HepG2 (cell line): ENCODE results near the gene DNAJC8. TPM values are rescaled to one million over a fixed set of nuclear protein-coding genes. Genes with fewer than 3 reads are reported as not detected.

Experiments
- ATAC-seq: fragments of 200-7000 bp; cut with Tn5 transposase; 3 replicates; pipeline ENCODE4 v1.9.1; 2020; ENCODE audit warnings: mild to moderate bottlenecking, moderate library complexity
- BruUV-seq: library from RNA; stranded (reverse); fragments of 400-500 nt; replicated peaks from 2 replicates; lab custom pipeline; 2021; lab: Mats Ljungman, UMichigan
- CTCF ChIA-PET: fragments of 300-600 bp; formaldehyde crosslinking; extraction: SDS; loops from one replicate; lab custom pipeline; 2021; ENCODE audit warnings: low total read pairs, inconsistent platforms, low intra/inter-chr PET ratio; lab: Yijun Ruan, JAX
- POLR2A ChIA-PET: fragments of 350-600 bp; sonication (Branson Sonifier 250); formaldehyde crosslinking; loops from one replicate; lab custom pipeline; 2020; ENCODE audit warnings: antibody characterized with exemption, inconsistent platforms; lab: Yijun Ruan, JAX
- DNase-seq: peaks from one replicate; pipeline ENCODE4 v3.0.0-alpha.2; 2015; ENCODE audit warnings: low spot score
- FAIRE-seq: peaks from 3 replicates; lab custom pipeline; 2011; peaks lifted over from hg19 to GRCh38; lab: Jason Lieb, UNC
- H2AFZ ChIP-seq: one replicate; pipeline ENCODE4 v1.6.1; 2011; ENCODE audit warnings: low read length, inconsistent platforms
- H3K27ac ChIP-seq: fragments of 300-600 bp; 3 replicates; pipeline ENCODE4 v1.8.0; 2011; ENCODE audit warnings: mixed run types, mild to moderate bottlenecking, mixed read lengths, low read length, inconsistent platforms; ENCODE audit not compliant: insufficient read depth; ENCODE audit errors: extremely low read length
- H3K27me3 ChIP-seq, 2 experiments: fragments of 200-600 bp in 1 of 2; 2 replicates in 1 of 2; 3 replicates in 1 of 2; pipeline versions ENCODE4 v1.6.0 to v1.8.0; 2011; ENCODE audit warnings: low read length in 2 of 2, mild to moderate bottlenecking in 2 of 2, moderate library complexity in 2 of 2, inconsistent platforms in 1 of 2; ENCODE audit not compliant: insufficient read depth in 2 of 2, control insufficient read depth in 1 of 2
- H3K36me3 ChIP-seq, 2 experiments: fragments of 200-600 bp in 1 of 2; replicated peaks in 1 of 2; 2 replicates in 1 of 2; 3 replicates in 1 of 2; pipeline versions ENCODE4 v1.5.1 to v1.8.0; 2011; ENCODE audit warnings: low read length in 2 of 2, inconsistent platforms in 1 of 2; ENCODE audit not compliant: insufficient read depth in 2 of 2, control insufficient read depth in 1 of 2
- H3K4me1 ChIP-seq: 2 replicates; pipeline ENCODE4 v1.5.1; 2012; ENCODE audit warnings: low read length, inconsistent platforms; ENCODE audit not compliant: insufficient read depth
- H3K4me2 ChIP-seq: 2 replicates; pipeline ENCODE4 v1.6.0; 2011; ENCODE audit warnings: low read depth, low read length, inconsistent platforms
- H3K4me3 ChIP-seq, 3 experiments: fragments of 200-600 bp in 1 of 3; sonication (generic), shearing (Covaris generic) in 1 of 3; replicated peaks in 1 of 3; 2 replicates each; pipeline ENCODE4 v1.5.1; 2011 to 2016; ENCODE audit warnings: low read length in 3 of 3, inconsistent platforms in 2 of 3, low read depth in 2 of 3, mild to moderate bottlenecking in 2 of 3, control low read depth in 1 of 3, mixed read lengths in 1 of 3; ENCODE audit not compliant: insufficient read depth in 1 of 3
- H3K79me2 ChIP-seq: one replicate; pipeline ENCODE4 v1.6.1; 2011; ENCODE audit warnings: low read length, inconsistent platforms; ENCODE audit not compliant: insufficient read depth
- H3K9ac ChIP-seq: 2 replicates; pipeline ENCODE4 v1.6.0; 2011; ENCODE audit warnings: mild to moderate bottlenecking, low read depth, low read length, inconsistent platforms; ENCODE audit not compliant: insufficient read depth
- H3K9me3 ChIP-seq: 2 replicates; pipeline ENCODE4 v1.5.1; 2012; ENCODE audit warnings: mild to moderate bottlenecking, low read length
- H4K20me1 ChIP-seq: 2 replicates; pipeline ENCODE4 v1.6.0; 2011; ENCODE audit warnings: inconsistent platforms, mild to moderate bottlenecking, low read length, moderate library complexity; ENCODE audit not compliant: insufficient read depth
- CHD2 ChIP-seq: IDR thresholded peaks from 2 replicates; pipeline ENCODE4 v1.6.1; 2011; ENCODE audit warnings: low read depth, low read length, improper control_type of control experiment
- FOXK2 ChIP-seq: fragments of 450-650 bp; IDR thresholded peaks from 2 replicates; pipeline ENCODE4 v1.6.1; 2016
- MTF2 ChIP-seq: sonication (generic); formaldehyde crosslinking; IDR thresholded peaks from 2 replicates; pipeline ENCODE4 v1.5.0; 2020; ENCODE audit warnings: missing genetic modification reagents, borderline replicate concordance
- PAF1 ChIP-seq: IDR thresholded peaks from 2 replicates; pipeline ENCODE4 v1.6.1; 2016; ENCODE audit warnings: missing genetic modification reagents, missing compliant biosample characterization
- RFX3 ChIP-seq: IDR thresholded peaks from 2 replicates; pipeline ENCODE4 v1.6.1; 2016; ENCODE audit warnings: missing biosample characterization, missing genetic modification reagents
- TBX3 ChIP-seq: fragments of 450-650 bp; IDR thresholded peaks from 2 replicates; pipeline ENCODE4 v1.6.1; 2017; ENCODE audit warnings: antibody characterized with exemption, mild to moderate bottlenecking, inconsistent platforms, borderline replicate concordance
- ZNF557 ChIP-seq: sonication (generic); formaldehyde crosslinking; IDR thresholded peaks from 2 replicates; pipeline ENCODE4 v1.4.0; 2020; ENCODE audit warnings: missing genetic modification reagents
- whole genome bisulfite sequencing: methylation state at CpG from one replicate; pipeline ENCODE4 v1.1.6; 2017; ENCODE audit warnings: low lambda C conversion rate; 5-methylcytosine and 5-hydroxymethylcytosine counted together
- in situ Hi-C: cut with HindIII; loops from 2 replicates; pipeline ENCODE4 v1.10.0; 2017; ENCODE audit warnings: low pct_unique_long_range_greater_than_20kb; ENCODE audit not compliant: extremely low pct_ligation_motif_present
- intact Hi-C: fragments of 100-400 bp; cut with micrococcal nuclease; formaldehyde crosslinking; loops from one replicate; pipeline ENCODE4 v1.10.0; 2022; ENCODE audit not compliant: unreplicated experiment
- polyA plus RNA-seq, 8 experiments: library from polyadenylated mRNA; depleted of rRNA in 3 of 8; stranded (reverse) in 7 of 8; unstranded in 1 of 8; fragments of >200 nt; fragmentation: Illumina TruSeq in 4 of 8; extraction: Trizol in 4 of 8; gene quantifications; 2 replicates each; pipeline versions ENCODE4 v1.2.1 to v1.2.3, GENCODE V29; 2011 to 2016; ENCODE audit warnings: low read depth in 4 of 8, missing spikeins in 1 of 8, mixed read lengths in 1 of 8; ENCODE audit not compliant: insufficient read depth in 1 of 8
- total RNA-seq, 5 experiments: library from RNA; depleted of rRNA; stranded (reverse); fragments of >200 nt; fragmentation: Illumina TruSeq; extraction: Trizol; gene quantifications; 2 replicates each; pipeline ENCODE4 v1.2.3, GENCODE V29; 2016; ENCODE audit warnings: low read depth in 1 of 5
- TF ChIP-seq, protein P1 (sequence below): sonication (generic); formaldehyde crosslinking; IDR thresholded peaks from 2 replicates; pipeline ENCODE4 v1.5.0; 2020; ENCODE audit warnings: missing genetic modification reagents
- TF ChIP-seq, protein P2 (sequence below): sonication (generic); formaldehyde crosslinking; IDR thresholded peaks from 2 replicates; pipeline ENCODE4 v1.5.1; 2020; ENCODE audit warnings: mild to moderate bottlenecking, missing genetic modification reagents, borderline replicate concordance

The DNAJC8 gene
- total and polyA plus RNA-seq, 2 of the 13 experiments (the other 11 are each of a cell fraction or from before 2014, with no cell fraction given) = 54.5 to 126 TPM

DNA sequence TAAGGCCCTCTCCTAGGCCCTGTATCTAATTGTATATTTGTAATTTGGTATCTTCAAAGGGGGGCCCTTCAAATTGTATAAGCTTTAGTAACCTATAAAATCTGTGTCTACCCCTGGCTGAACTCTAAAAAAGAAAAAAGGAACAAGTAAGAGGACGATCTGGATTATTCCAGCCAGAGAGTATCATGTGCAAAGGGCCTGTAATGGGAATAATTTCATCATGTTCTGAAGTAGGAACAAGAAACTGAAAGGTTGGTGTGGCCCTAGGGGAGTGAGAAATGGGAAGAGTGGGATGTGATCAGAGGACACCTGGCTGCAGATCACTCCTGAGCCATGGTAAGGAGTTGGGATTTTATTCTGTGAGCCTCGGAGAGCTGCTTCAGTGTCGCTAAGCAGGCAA, 71.1 kb downstream of the DNAJC8 start:
- Histone ChIP-seq H3K9ac (no peak overlapping the region), H3K79me2 (no peaks in the 10 kb centered on the region), H3K27me3 (0 out of 5 replicates have a peak, but pooled peaks cover 0 to 3% of the 10 kb centered on the region in 2 experiments), H3K4me1 (peaks cover 12% of the 10 kb centered on the region), H4K20me1 (no peaks in the 10 kb centered on the region), H3K9me3 (no peaks in the 10 kb centered on the region), H3K4me2 (no peak overlapping the region), H3K36me3 (no peaks in the 10 kb centered on the region), H3K27ac (no peak overlapping the region), H2AFZ (no peak overlapping the region), H3K4me3 (no peak overlapping the region)
- 58% methylated on average over 3 of the region's 3 CpGs for WGBS
- DNase-seq (no peak), ATAC-seq (no peak), FAIRE-seq (no peak)
- no TSS peak for BruUV-seq
- intact Hi-C loops = loop anchor here (10.0 kb wide), 1 partner anchor 67 kb away; no protein-coding TSS in a partner anchor
- TF ChIP-seq RFX3 (no peak), ZNF557 (CRISPR knock-in tag) (no peak), FOXK2 (no peak), PAF1 (CRISPR knock-in tag) (no peak), MTF2 (CRISPR knock-in tag) (no peak), TBX3 (no peak), CHD2 (no peak)
- TF ChIP-seq, protein P1, sequence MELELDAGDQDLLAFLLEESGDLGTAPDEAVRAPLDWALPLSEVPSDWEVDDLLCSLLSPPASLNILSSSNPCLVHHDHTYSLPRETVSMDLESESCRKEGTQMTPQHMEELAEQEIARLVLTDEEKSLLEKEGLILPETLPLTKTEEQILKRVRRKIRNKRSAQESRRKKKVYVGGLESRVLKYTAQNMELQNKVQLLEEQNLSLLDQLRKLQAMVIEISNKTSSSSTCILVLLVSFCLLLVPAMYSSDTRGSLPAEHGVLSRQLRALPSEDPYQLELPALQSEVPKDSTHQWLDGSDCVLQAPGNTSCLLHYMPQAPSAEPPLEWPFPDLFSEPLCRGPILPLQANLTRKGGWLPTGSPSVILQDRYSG (CRISPR knock-in tag) = no peak
- TF ChIP-seq, protein P2, sequence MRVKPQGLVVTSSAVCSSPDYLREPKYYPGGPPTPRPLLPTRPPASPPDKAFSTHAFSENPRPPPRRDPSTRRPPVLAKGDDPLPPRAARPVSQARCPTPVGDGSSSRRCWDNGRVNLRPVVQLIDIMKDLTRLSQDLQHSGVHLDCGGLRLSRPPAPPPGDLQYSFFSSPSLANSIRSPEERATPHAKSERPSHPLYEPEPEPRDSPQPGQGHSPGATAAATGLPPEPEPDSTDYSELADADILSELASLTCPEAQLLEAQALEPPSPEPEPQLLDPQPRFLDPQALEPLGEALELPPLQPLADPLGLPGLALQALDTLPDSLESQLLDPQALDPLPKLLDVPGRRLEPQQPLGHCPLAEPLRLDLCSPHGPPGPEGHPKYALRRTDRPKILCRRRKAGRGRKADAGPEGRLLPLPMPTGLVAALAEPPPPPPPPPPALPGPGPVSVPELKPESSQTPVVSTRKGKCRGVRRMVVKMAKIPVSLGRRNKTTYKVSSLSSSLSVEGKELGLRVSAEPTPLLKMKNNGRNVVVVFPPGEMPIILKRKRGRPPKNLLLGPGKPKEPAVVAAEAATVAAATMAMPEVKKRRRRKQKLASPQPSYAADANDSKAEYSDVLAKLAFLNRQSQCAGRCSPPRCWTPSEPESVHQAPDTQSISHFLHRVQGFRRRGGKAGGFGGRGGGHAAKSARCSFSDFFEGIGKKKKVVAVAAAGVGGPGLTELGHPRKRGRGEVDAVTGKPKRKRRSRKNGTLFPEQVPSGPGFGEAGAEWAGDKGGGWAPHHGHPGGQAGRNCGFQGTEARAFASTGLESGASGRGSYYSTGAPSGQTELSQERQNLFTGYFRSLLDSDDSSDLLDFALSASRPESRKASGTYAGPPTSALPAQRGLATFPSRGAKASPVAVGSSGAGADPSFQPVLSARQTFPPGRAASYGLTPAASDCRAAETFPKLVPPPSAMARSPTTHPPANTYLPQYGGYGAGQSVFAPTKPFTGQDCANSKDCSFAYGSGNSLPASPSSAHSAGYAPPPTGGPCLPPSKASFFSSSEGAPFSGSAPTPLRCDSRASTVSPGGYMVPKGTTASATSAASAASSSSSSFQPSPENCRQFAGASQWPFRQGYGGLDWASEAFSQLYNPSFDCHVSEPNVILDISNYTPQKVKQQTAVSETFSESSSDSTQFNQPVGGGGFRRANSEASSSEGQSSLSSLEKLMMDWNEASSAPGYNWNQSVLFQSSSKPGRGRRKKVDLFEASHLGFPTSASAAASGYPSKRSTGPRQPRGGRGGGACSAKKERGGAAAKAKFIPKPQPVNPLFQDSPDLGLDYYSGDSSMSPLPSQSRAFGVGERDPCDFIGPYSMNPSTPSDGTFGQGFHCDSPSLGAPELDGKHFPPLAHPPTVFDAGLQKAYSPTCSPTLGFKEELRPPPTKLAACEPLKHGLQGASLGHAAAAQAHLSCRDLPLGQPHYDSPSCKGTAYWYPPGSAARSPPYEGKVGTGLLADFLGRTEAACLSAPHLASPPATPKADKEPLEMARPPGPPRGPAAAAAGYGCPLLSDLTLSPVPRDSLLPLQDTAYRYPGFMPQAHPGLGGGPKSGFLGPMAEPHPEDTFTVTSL = no peak
- in situ Hi-C loops = no loop called here
- POLR2A ChIA-PET = no interaction called here
- CTCF ChIA-PET = no interaction called here
